HCT116 (cell line): Measurements from ENCODE around the gene PDE4D. TPM values are rescaled to one million over a fixed set of nuclear protein-coding genes. Genes with fewer than 3 reads are reported as not detected.

Experiments
- ATAC-seq: fragments of 200-7000 bp; cut with Tn5 transposase; 2 replicates; pipeline ENCODE4 v1.9.1; 2020; ENCODE audit warnings: mild to moderate bottlenecking, moderate library complexity
- BruUV-seq: library from RNA; stranded (reverse); fragments of 400-500 nt; replicated peaks from 2 replicates; lab custom pipeline; 2021; lab: Mats Ljungman, UMichigan
- CTCF ChIA-PET: fragments of 300-600 bp; sonication (Branson Sonifier 250); formaldehyde crosslinking; loops from one replicate; lab custom pipeline; 2021; ENCODE audit warnings: antibody characterized with exemption; lab: Charles Lee
- POLR2A ChIA-PET: fragments of 300-600, 350-600 bp; sonication (Branson Sonifier 250); formaldehyde crosslinking; loops from one replicate; lab custom pipeline; 2021; ENCODE audit warnings: antibody characterized with exemption; lab: Charles Lee
- RAD21 ChIA-PET, 2 experiments: fragments of 300-600 bp; sonication (Branson Sonifier 250); formaldehyde crosslinking; loops; one replicate each; lab custom pipeline; 2023; ENCODE audit warnings: low total read pairs in 2 of 2; ENCODE audit not compliant: uncharacterized antibody in 2 of 2, unreplicated experiment in 2 of 2, low non-redundant PET in 1 of 2; lab: Charles Lee
- DNase-seq: peaks from one replicate; pipeline ENCODE4 v3.0.0-alpha.2; 2010; ENCODE audit warnings: low read depth, low spot score
- H2AFZ ChIP-seq: fragments of 200-600 bp; shearing (Covaris generic), sonication (generic); 2 replicates; pipeline ENCODE4 v1.6.1; 2017; ENCODE audit warnings: low read depth, mixed run types, mixed read lengths, antibody characterized with exemption, low read length; ENCODE audit not compliant: poor library complexity, severe bottlenecking
- H3K27ac ChIP-seq: 2 replicates; pipeline ENCODE4 v1.5.1; 2012; ENCODE audit warnings: low read depth, low read length
- H3K27me3 ChIP-seq: fragments of 200-600 bp; sonication (generic); 2 replicates; pipeline ENCODE4 v1.6.1; 2016; ENCODE audit warnings: mixed run types, low read length, mixed read lengths; ENCODE audit not compliant: insufficient read depth
- H3K36me3 ChIP-seq, 2 experiments: fragments of 200-500 bp in 1 of 2; fragments of 200-600 bp in 1 of 2; sonication (Bioruptor generic) in 1 of 2; sonication (generic) in 1 of 2; 2 replicates each; pipeline versions ENCODE4 v1.5.1 to v1.6.1; 2014 to 2016; ENCODE audit warnings: low read length in 2 of 2, inconsistent platforms in 1 of 2, mixed read lengths in 1 of 2, mixed run types in 1 of 2; ENCODE audit not compliant: insufficient read depth in 2 of 2, control insufficient read depth in 1 of 2
- H3K4me1 ChIP-seq, 2 experiments: fragments of 200-600 bp in 1 of 2; sonication (generic) in 1 of 2; 2 replicates each; pipeline versions ENCODE4 v1.5.1 to v1.6.1; 2012 to 2017; ENCODE audit warnings: low read length in 2 of 2, inconsistent platforms in 1 of 2, mild to moderate bottlenecking in 1 of 2, mixed read lengths in 1 of 2, mixed run types in 1 of 2, moderate library complexity in 1 of 2; ENCODE audit not compliant: insufficient read depth in 2 of 2, control insufficient read depth in 1 of 2
- H3K4me2 ChIP-seq: fragments of 200-600 bp; sonication (generic); 2 replicates; pipeline ENCODE4 v1.6.1; 2017; ENCODE audit warnings: mixed run types, low read length, mixed read lengths
- H3K4me3 ChIP-seq, 2 experiments: fragments of 200-600 bp in 1 of 2; sonication (generic) in 1 of 2; replicated peaks in 1 of 2; 2 replicates each; pipeline ENCODE4 v1.5.1; 2011 to 2016; ENCODE audit warnings: low read length in 2 of 2, control low read depth in 1 of 2, low read depth in 1 of 2, mild to moderate bottlenecking in 1 of 2, mixed read lengths in 1 of 2, mixed run types in 1 of 2
- H3K79me2 ChIP-seq: fragments of 200-600 bp; sonication (generic); 2 replicates; pipeline ENCODE4 v1.6.1; 2017; ENCODE audit warnings: mild to moderate bottlenecking, mixed run types, low read length, moderate library complexity, mixed read lengths; ENCODE audit not compliant: insufficient read depth
- H3K9ac ChIP-seq: fragments of 200-600 bp; sonication (generic); 2 replicates; pipeline ENCODE4 v1.6.1; 2016; ENCODE audit warnings: low read length, mixed read lengths
- H3K9me2 ChIP-seq: fragments of 200-600 bp; sonication (generic), shearing (Covaris generic); 2 replicates; pipeline ENCODE4 v1.6.1; 2017; ENCODE audit warnings: mixed run types, mild to moderate bottlenecking, moderate library complexity; ENCODE audit not compliant: insufficient read depth
- H3K9me3 ChIP-seq, 2 experiments: fragments of 200-500 bp in 1 of 2; fragments of 200-600 bp in 1 of 2; sonication (Bioruptor generic) in 1 of 2; sonication (generic) in 1 of 2; 2 replicates each; pipeline ENCODE4 v1.6.1; 2014 to 2017; ENCODE audit warnings: low read length in 2 of 2, mixed read lengths in 2 of 2, inconsistent platforms in 1 of 2, low read depth in 1 of 2, mild to moderate bottlenecking in 1 of 2, mixed run types in 1 of 2, moderate library complexity in 1 of 2; ENCODE audit not compliant: control insufficient read depth in 1 of 2, insufficient read depth in 1 of 2
- H4K20me1 ChIP-seq: fragments of 200-600 bp; sonication (generic), shearing (Covaris generic); 2 replicates; pipeline ENCODE4 v1.6.1; 2017; ENCODE audit warnings: mixed run types, mild to moderate bottlenecking, moderate library complexity; ENCODE audit not compliant: insufficient read depth
- EZH2phosphoT487 ChIP-seq: fragments of 200-600 bp; IDR thresholded peaks from 2 replicates; pipeline ENCODE4 v1.6.1; 2018; ENCODE audit warnings: antibody characterized with exemption, borderline replicate concordance
- SP1 ChIP-seq: IDR thresholded peaks from 2 replicates; pipeline ENCODE4 v1.6.1; 2012; ENCODE audit warnings: low read depth
- ZFX ChIP-seq: fragments of 450-650 bp; IDR thresholded peaks from 2 replicates; pipeline ENCODE4 v1.6.1; 2017
- ZNF274 ChIP-seq: fragments of 200-500 bp; sonication (Bioruptor generic); IDR thresholded peaks from 2 replicates; pipeline ENCODE4 v1.6.1; 2014; ENCODE audit warnings: mild to moderate bottlenecking, low read depth, low read length, inconsistent platforms
- intact Hi-C: fragments of 100-400 bp; cut with micrococcal nuclease; formaldehyde crosslinking; loops from 2 replicates; pipeline ENCODE4 v1.10.0; 2022
- total RNA-seq: library from RNA; stranded (reverse); gene quantifications from one replicate; pipeline ENCODE4 v1.2.1, GENCODE V29; 2021; ENCODE audit not compliant: unreplicated experiment
- TF ChIP-seq, protein P1 (sequence below): IDR thresholded peaks from 2 replicates; pipeline ENCODE4 v1.6.1; 2012
- TF ChIP-seq, protein P2 (sequence below): IDR thresholded peaks from 2 replicates; pipeline ENCODE4 v1.6.1; 2012; ENCODE audit warnings: low read depth
- TF ChIP-seq, protein P3 (sequence below): IDR thresholded peaks from 2 replicates; pipeline ENCODE4 v1.6.1; 2011; ENCODE audit warnings: mild to moderate bottlenecking, low read length, moderate library complexity; ENCODE audit not compliant: insufficient replicate concordance; ENCODE audit errors: extremely low read depth

Gene PDE4D
- total RNA-seq, 1 experiment from 2014 or later = 1.1 TPM

DNA sequence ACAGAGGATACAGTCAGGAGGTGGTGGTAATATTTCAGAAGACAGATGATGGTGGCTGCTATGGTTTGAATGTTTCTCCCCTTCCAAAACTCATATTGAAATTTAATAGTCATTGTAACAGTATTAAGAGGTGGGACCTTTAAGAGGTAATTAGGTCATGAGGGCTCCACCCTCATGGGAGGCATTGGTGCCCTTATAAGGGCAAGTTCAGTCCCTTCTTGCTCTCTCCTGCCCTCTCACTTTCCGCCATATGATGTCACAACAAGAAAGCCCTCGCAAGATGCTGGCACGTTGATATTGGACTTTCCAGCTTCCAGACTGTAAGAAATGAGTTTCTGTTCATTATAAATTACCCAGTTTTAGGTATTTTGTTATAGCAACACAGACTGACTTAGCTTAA, 274.9 kb downstream of the PDE4D start:
- ChIA-PET POLR2A (no interaction called here), RAD21 (no interaction called here), CTCF (no interaction called here)
- no TSS peak for BruUV-seq
- no peaks in the 10 kb centered on the region for H3K9me3 ChIP-seq
- intact Hi-C loops = no loop called here
- H3K9me2 ChIP-seq = no peaks in the 10 kb centered on the region
- no peak for DNase-seq
- no peaks in the 10 kb centered on the region for H3K79me2 ChIP-seq
- H2AFZ ChIP-seq = no peak overlapping the region
- H3K4me2 ChIP-seq = no peak overlapping the region
- no peaks in the 10 kb centered on the region for H3K27me3 ChIP-seq
- no peak overlapping the region for H3K27ac ChIP-seq
- ATAC-seq = no peak
- H3K36me3 ChIP-seq = no peaks in the 10 kb centered on the region
- H3K4me3 ChIP-seq = no peak overlapping the region
- no peaks in the 10 kb centered on the region for H3K4me1 ChIP-seq
- TF ChIP-seq SP1 (no peak), EZH2phosphoT487 (no peak), ZNF274 (no peak), ZFX (no peak)
- TF ChIP-seq, protein P1, sequence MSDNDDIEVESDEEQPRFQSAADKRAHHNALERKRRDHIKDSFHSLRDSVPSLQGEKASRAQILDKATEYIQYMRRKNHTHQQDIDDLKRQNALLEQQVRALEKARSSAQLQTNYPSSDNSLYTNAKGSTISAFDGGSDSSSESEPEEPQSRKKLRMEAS = no peak
- TF ChIP-seq, protein P2, sequence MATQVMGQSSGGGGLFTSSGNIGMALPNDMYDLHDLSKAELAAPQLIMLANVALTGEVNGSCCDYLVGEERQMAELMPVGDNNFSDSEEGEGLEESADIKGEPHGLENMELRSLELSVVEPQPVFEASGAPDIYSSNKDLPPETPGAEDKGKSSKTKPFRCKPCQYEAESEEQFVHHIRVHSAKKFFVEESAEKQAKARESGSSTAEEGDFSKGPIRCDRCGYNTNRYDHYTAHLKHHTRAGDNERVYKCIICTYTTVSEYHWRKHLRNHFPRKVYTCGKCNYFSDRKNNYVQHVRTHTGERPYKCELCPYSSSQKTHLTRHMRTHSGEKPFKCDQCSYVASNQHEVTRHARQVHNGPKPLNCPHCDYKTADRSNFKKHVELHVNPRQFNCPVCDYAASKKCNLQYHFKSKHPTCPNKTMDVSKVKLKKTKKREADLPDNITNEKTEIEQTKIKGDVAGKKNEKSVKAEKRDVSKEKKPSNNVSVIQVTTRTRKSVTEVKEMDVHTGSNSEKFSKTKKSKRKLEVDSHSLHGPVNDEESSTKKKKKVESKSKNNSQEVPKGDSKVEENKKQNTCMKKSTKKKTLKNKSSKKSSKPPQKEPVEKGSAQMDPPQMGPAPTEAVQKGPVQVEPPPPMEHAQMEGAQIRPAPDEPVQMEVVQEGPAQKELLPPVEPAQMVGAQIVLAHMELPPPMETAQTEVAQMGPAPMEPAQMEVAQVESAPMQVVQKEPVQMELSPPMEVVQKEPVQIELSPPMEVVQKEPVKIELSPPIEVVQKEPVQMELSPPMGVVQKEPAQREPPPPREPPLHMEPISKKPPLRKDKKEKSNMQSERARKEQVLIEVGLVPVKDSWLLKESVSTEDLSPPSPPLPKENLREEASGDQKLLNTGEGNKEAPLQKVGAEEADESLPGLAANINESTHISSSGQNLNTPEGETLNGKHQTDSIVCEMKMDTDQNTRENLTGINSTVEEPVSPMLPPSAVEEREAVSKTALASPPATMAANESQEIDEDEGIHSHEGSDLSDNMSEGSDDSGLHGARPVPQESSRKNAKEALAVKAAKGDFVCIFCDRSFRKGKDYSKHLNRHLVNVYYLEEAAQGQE = no peak
- TF ChIP-seq, protein P3, sequence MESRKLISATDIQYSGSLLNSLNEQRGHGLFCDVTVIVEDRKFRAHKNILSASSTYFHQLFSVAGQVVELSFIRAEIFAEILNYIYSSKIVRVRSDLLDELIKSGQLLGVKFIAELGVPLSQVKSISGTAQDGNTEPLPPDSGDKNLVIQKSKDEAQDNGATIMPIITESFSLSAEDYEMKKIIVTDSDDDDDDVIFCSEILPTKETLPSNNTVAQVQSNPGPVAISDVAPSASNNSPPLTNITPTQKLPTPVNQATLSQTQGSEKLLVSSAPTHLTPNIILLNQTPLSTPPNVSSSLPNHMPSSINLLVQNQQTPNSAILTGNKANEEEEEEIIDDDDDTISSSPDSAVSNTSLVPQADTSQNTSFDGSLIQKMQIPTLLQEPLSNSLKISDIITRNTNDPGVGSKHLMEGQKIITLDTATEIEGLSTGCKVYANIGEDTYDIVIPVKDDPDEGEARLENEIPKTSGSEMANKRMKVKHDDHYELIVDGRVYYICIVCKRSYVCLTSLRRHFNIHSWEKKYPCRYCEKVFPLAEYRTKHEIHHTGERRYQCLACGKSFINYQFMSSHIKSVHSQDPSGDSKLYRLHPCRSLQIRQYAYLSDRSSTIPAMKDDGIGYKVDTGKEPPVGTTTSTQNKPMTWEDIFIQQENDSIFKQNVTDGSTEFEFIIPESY = no peak
- H4K20me1 ChIP-seq = no peaks in the 10 kb centered on the region
- H3K9ac ChIP-seq = no peak overlapping the region
